ENCODE measurements around the gene DNAL4.
"Not testable (repeated sequence)": the region's sequence is repeated elsewhere in the genome, so short reads cannot be mapped to it uniquely, and the experiment has no call there.

The DNAL4 gene

DNA sequence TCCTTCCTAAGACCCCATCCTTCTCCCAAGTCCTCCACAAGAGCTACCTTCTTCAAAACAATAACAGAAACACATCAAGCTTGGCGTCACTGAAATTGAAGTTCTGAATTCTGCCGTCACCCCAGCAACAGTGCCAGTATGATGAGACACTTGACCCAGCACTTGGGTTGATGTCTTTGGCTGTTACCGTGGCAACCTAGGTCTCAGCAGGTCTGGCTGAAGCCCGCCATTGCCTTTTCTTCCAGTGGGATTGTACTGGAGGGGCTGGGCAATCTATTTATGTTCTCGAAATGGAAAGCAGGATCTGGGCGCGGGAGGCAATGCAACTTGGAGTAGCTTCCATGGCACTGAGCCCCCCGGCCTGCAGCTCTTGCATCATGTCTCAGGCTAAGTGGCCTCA lies 26.1 kb upstream of the DNAL4 start:
- H3K4me3 ChIP-seq (ENCODE audit: low read depth, low read length) = no peak overlapping the region
- TF ChIP-seq, protein P1, sequence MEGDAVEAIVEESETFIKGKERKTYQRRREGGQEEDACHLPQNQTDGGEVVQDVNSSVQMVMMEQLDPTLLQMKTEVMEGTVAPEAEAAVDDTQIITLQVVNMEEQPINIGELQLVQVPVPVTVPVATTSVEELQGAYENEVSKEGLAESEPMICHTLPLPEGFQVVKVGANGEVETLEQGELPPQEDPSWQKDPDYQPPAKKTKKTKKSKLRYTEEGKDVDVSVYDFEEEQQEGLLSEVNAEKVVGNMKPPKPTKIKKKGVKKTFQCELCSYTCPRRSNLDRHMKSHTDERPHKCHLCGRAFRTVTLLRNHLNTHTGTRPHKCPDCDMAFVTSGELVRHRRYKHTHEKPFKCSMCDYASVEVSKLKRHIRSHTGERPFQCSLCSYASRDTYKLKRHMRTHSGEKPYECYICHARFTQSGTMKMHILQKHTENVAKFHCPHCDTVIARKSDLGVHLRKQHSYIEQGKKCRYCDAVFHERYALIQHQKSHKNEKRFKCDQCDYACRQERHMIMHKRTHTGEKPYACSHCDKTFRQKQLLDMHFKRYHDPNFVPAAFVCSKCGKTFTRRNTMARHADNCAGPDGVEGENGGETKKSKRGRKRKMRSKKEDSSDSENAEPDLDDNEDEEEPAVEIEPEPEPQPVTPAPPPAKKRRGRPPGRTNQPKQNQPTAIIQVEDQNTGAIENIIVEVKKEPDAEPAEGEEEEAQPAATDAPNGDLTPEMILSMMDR (IDR thresholded peaks at IDR 0.05; ENCODE audit: borderline replicate concordance, insufficient read depth, low read depth, low read length) = no peak

DNA sequence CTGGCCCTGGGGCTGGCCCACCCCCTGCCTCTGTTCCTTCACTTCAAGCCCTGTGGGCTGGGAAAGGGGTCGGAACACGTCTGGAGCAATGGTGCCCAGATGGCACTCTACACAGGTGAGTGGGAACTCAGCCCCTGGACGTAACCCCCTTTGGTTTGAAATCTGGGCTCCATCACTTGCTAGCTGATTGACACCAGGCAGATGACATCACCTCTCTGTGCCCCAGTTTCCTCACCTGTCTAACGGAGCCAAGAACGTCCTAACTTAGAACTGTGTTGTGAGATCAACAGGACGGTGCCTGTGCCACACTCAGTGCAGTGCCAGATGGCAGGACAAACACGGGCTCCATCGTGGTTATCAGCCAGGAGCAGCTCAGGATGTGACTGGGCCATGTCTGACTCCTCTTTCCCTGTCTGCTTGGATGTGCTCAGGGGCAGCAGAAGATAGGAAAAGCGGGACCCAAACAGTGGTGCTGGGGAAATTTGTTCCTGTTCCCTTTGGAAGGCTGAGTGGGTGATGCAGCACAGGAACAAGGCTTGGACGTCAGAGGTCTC lies 25.5 kb upstream of the DNAL4 start:
- H3K4me3 ChIP-seq (ENCODE audit: low read depth, low read length) = no peak overlapping the region
- TF ChIP-seq, protein P1 (IDR thresholded peaks at IDR 0.05; ENCODE audit: borderline replicate concordance, insufficient read depth, low read depth, low read length) = no peak

DNA sequence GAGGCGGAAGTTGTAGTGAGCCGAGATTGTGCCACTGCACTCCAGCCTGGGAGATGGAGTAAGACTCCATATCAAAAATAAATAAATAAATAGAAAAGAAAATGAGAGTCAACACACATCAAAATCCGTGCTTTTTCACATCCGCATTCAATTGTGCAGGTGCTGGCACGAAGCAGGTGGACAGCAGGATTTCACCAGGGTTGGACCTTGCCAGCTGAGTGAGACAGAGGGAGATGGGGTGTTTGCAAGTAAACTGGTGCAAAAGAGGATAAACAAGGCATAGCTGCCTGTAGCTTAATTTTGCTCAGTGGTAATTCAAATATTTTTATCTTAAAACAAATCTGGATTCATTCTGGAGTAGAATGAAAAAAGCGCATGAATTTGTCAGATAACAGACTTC lies 23.3 kb upstream of the DNAL4 start:
- TF ChIP-seq, protein P1 (IDR thresholded peaks at IDR 0.05; ENCODE audit: borderline replicate concordance, insufficient read depth, low read depth, low read length) = no peak
- no peak overlapping the region for H3K4me3 ChIP-seq (ENCODE audit: low read depth, low read length)

DNA sequence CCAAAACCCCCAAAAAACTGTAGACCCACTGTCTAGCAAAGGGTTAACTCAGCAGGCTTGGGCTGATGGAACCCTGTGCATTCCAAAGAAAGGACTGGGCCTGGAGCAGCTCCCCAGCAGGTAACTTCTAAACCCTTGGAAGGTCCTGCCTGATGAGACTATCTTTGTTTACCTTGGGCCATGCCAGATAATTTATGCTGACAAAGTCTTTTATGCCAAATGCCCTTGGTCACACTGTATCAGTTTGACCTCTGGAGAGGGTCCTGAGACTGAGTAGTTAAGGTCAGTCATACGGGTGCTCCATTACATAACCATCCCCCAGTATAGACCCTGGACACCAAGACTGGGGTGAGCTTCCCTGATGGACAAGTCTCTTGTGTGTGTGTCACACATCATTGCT lies 21.9 kb upstream of the DNAL4 start:
- TF ChIP-seq, protein P1 (IDR thresholded peaks at IDR 0.05; ENCODE audit: borderline replicate concordance, insufficient read depth, low read depth, low read length) = no peak
- H3K4me3 ChIP-seq (ENCODE audit: low read depth, low read length) = no peak overlapping the region

DNA sequence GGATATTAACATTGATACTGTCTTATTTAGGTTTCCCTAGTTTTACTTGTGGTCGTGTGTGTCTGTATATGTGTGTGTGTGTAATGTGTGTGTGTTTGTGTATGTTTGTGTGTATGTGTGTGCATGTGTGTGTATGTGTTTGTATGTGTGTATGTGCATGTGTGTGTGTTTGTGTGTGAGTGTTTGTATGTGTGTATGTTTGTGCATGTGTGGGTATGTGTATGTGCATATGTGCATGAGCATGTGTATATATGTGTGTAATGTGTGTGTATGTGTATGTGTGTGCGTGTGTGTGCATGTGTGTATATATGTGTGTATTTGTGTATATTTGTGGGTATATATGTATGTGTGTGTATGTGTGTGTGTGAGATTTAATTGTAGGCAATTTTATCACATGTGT lies 17.3 kb upstream of the DNAL4 start:
- TF ChIP-seq, protein P1 (IDR thresholded peaks at IDR 0.05; ENCODE audit: borderline replicate concordance, insufficient read depth, low read depth, low read length) = no peak
- H3K4me3 ChIP-seq (ENCODE audit: low read depth, low read length) = no peak overlapping the region

DNA sequence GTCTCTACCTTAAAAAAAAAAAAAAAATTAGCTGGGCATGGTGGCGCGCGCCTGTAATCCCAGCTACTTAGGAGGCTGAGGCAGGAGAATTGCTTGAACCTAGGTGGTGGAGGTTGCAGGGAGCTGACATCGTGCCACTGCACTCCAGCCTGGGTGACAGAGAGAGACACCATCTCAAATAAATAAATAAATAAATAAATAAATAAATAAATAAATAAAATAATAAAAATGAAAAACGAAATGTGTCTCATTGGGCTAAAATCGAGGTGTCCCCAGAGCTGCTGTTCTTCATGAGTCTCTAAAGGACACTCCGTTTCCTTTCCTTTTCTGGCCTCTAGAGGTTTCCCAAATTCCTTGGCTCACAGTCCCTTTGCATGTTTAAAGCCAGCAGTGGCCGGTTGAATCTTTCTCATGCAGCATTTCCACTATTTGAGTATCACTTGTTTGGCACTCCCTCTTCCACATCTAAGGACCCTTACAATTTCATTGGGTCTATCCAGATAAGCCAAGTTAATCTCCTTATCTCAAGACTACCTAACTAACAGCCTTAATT lies 11.2 kb upstream of the DNAL4 start:
- not testable (repeated sequence) for H3K4me3 ChIP-seq (ENCODE audit: low read depth, low read length)

DNA sequence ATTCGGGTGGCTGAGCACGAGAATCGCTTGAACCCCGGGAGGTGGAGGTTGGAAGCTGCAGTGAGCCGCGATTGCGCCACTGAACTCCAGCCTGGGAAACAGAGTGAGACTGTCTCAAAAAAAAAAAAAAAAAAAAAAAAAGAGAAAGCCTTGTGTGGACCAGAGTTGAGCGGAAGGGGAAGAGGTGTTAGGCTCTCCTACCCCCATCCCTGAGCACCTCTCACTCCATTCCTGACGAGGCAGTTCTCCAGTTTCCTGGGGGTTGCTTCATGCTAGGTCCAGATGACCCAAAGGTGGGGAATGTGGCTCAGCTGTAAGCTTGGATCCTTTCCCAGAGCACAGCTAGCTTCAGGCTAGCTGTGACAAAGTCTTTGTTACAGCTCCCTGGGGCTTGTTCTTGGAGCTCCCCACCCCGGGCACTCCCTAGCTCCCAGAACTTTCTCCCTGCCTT lies 8.8 kb upstream of the DNAL4 start:
- TF ChIP-seq, protein P1 (IDR thresholded peaks at IDR 0.05; ENCODE audit: borderline replicate concordance, insufficient read depth, low read depth, low read length) = no peak
- no peak overlapping the region for H3K4me3 ChIP-seq (ENCODE audit: low read depth, low read length)
